Ishikawa (cell line): ENCODE data around the gene ARHGEF17.

Source experiments
- CEBPB ChIP-seq: IDR thresholded peaks from 2 replicates; pipeline ENCODE4 v1.6.1; 2012
- CREB1 ChIP-seq: IDR thresholded peaks from 2 replicates; pipeline ENCODE4 v1.6.1; 2012; ENCODE audit warnings: low read depth
- EGR1 ChIP-seq: IDR thresholded peaks from 2 replicates; pipeline ENCODE4 v1.6.1; 2012
- EP300 ChIP-seq: IDR thresholded peaks from 2 replicates; pipeline ENCODE4 v1.6.1; 2012; ENCODE audit warnings: borderline replicate concordance
- FOXM1 ChIP-seq: IDR thresholded peaks from 2 replicates; pipeline ENCODE4 v1.6.1; 2012; ENCODE audit warnings: low read depth, borderline replicate concordance
- NFIC ChIP-seq: IDR thresholded peaks from 2 replicates; pipeline ENCODE4 v1.6.1; 2012
- RAD21 ChIP-seq: IDR thresholded peaks from 2 replicates; pipeline ENCODE4 v1.6.1; 2012; ENCODE audit warnings: low read depth
- TAF1 ChIP-seq: IDR thresholded peaks from 2 replicates; pipeline ENCODE4 v1.6.1; 2012; ENCODE audit warnings: low read depth, mild to moderate bottlenecking
- TCF12 ChIP-seq: IDR thresholded peaks from 2 replicates; pipeline ENCODE4 v1.6.1; 2012; ENCODE audit warnings: low read depth
- TEAD4 ChIP-seq: IDR thresholded peaks from 2 replicates; pipeline ENCODE4 v1.6.1; 2012
- YY1 ChIP-seq: IDR thresholded peaks from 2 replicates; pipeline ENCODE4 v1.6.1; 2012; ENCODE audit warnings: low read depth
- ZBTB7A ChIP-seq: IDR thresholded peaks from 2 replicates; pipeline ENCODE4 v1.6.1; 2012; ENCODE audit warnings: low read depth
- TF ChIP-seq, protein P1 (sequence below): IDR thresholded peaks from 2 replicates; pipeline ENCODE4 v1.6.1; 2012; ENCODE audit warnings: low read depth, mild to moderate bottlenecking
- TF ChIP-seq, protein P2 (sequence below): IDR thresholded peaks from 2 replicates; pipeline ENCODE4 v1.6.1; 2012
- TF ChIP-seq, protein P3 (sequence below): IDR thresholded peaks from 2 replicates; pipeline ENCODE4 v1.6.1; 2012

ARHGEF17 gene

DNA sequence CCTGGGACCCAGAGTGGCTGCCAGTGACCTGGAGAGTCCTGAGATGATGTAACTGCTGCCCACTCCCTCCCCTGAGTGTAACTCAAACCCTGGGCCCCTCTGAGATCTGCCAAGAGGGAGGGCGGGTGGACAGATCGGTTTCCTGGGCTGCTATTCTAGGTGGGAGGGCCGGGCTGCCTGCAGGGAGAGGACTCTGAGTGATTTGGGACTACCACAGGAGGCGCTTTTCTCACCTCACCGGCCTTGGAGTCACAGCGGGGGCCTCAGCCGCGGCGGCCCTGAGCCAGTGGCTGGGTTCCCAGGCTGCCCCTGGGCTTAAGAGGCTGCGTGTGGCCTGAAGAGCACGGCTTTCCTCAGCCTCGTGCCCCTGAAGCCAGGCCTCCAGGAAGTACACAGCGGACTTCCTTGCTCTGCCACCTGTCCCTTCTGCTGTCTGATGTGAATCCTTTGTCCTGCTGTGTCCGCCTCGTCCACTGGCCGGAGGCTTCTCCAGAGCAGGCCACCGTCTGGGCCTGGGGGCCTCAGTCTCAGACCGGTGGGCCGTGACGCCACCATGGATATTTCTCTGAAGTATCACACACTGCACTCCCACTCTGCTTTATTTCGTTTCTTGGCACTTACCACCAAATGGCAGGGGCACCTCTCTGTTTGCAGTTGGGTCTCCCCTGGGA, 79.7 kb downstream of the ARHGEF17 start:
- no peak for TF ChIP-seq RAD21
- peak; percentile 77 for TF ChIP-seq TCF12
- TF ChIP-seq TEAD4 = peak; percentile 39
- TF ChIP-seq, protein P1, sequence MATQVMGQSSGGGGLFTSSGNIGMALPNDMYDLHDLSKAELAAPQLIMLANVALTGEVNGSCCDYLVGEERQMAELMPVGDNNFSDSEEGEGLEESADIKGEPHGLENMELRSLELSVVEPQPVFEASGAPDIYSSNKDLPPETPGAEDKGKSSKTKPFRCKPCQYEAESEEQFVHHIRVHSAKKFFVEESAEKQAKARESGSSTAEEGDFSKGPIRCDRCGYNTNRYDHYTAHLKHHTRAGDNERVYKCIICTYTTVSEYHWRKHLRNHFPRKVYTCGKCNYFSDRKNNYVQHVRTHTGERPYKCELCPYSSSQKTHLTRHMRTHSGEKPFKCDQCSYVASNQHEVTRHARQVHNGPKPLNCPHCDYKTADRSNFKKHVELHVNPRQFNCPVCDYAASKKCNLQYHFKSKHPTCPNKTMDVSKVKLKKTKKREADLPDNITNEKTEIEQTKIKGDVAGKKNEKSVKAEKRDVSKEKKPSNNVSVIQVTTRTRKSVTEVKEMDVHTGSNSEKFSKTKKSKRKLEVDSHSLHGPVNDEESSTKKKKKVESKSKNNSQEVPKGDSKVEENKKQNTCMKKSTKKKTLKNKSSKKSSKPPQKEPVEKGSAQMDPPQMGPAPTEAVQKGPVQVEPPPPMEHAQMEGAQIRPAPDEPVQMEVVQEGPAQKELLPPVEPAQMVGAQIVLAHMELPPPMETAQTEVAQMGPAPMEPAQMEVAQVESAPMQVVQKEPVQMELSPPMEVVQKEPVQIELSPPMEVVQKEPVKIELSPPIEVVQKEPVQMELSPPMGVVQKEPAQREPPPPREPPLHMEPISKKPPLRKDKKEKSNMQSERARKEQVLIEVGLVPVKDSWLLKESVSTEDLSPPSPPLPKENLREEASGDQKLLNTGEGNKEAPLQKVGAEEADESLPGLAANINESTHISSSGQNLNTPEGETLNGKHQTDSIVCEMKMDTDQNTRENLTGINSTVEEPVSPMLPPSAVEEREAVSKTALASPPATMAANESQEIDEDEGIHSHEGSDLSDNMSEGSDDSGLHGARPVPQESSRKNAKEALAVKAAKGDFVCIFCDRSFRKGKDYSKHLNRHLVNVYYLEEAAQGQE = no peak
- TF ChIP-seq, protein P2, sequence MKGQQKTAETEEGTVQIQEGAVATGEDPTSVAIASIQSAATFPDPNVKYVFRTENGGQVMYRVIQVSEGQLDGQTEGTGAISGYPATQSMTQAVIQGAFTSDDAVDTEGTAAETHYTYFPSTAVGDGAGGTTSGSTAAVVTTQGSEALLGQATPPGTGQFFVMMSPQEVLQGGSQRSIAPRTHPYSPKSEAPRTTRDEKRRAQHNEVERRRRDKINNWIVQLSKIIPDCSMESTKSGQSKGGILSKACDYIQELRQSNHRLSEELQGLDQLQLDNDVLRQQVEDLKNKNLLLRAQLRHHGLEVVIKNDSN = no peak
- peak; percentile 78 for TF ChIP-seq CEBPB
- peak; percentile 63; the same call in 1 of the 2 replicates for TF ChIP-seq EP300
- no peak for TF ChIP-seq EGR1
- TF ChIP-seq, protein P3, sequence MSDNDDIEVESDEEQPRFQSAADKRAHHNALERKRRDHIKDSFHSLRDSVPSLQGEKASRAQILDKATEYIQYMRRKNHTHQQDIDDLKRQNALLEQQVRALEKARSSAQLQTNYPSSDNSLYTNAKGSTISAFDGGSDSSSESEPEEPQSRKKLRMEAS = peak; percentile 96
- TF ChIP-seq YY1 = no peak
- peak; percentile 30; the same call in 1 of the 2 replicates for TF ChIP-seq TAF1
- TF ChIP-seq ZBTB7A = no peak; the same call in none of the 2 replicates
- peak; percentile 58 for TF ChIP-seq NFIC
- no peak for TF ChIP-seq CREB1
- 0 out of 2 replicates have a peak, but pooled peaks have one; percentile 15 for TF ChIP-seq FOXM1

DNA sequence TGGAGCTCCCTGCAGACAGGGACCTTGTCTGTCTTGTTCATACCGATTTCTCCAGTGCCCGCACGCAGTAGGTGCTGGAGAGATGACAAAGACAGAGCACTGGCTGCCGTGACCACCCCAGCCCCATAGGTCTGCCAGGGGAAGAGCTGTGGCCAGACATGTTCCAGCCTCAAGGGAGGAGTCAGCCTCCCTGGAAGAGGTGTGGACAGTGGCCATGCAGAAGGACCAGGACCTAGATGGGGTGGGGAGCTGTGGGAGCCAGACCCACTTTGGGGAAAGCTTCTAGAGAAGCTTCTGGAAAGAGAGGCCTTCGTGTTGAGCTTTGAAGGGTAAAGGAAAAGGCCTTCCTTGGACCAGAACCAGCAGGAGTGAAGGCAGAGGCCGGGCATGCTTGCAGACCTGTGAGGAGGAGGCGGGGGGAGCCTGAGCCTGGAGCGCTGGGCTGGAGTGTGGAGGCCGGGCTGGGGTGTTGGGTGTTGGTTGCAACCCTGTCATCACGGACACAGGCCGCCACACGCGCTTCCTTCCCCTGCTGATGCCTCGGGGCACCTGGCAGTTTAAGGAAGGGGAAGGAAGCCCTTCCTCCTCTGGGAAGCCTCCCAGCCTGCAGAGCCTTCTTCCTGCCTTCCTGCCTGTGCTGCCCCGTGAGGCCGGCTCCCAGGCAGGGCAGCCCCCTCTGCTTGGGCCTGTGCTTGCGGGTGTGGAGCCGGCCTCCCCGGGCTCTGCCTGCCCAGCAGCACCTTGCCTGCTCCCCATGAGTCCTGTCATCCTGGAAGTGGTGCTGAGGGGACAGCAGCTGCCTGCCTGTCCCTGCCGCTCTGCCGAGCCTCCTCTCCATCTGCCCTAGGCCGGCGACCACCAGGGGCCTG, 80.4 kb downstream of the ARHGEF17 start:
- TF ChIP-seq FOXM1 = no peak
- TF ChIP-seq, protein P1 = peak; percentile 58
- TF ChIP-seq, protein P3 = peak; percentile 9; the same call in 1 of the 2 replicates

DNA sequence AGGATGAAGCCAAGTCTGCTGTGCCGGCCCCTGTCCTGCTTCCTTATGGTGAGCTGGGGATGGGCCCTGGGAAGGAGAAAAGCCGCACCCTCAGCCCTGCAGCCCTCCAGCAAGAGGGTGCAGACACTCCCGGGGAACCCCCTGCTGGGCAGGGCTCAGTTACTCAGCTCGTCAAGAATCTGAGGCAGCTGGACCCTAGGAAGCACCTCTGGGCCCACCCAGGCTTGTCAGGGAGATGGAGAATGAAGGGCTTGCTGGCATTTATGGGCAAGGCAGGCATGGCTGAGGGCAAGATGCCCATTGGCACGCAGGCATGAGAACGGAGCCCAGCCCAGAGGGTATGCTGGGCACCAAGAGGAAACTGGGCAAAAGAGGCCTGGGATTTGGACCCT, 81.1 kb downstream of the ARHGEF17 start:
- TF ChIP-seq, protein P2 = no peak
- TF ChIP-seq, protein P3 = no peak; the same call in 1 of the 2 replicates
- no peak for TF ChIP-seq TCF12
- TF ChIP-seq TEAD4 = peak; percentile 50; the same call in 1 of the 2 replicates
- TF ChIP-seq CEBPB = no peak
- TF ChIP-seq EP300 = peak; percentile 46; the same call in 1 of the 2 replicates
- no peak for TF ChIP-seq FOXM1
- TF ChIP-seq NFIC = no peak

DNA sequence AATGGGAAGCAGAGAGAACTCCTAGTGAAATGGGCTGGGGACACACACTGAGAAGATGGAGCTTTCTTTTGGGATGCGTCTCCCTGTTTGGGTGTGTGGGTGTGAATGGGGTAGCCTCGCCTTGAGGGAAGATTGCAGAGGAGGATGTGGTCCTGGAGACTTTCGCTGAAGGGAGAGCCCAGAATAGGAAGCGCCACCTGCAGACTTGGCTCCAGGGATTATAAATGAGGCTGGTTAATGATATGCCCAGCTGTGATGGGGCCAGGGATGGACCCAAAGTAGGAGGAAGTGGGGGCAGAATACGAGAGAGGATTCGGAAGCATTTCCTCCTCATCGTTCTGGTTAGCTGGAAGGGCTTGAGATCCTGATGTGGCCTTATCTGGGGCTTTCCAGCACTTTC, 81.8 kb downstream of the ARHGEF17 start:
- TF ChIP-seq EP300 (no peak), FOXM1 (no peak), TEAD4 (no peak), TAF1 (no peak), EGR1 (no peak), CEBPB (no peak), TCF12 (no peak), CREB1 (no peak), ZBTB7A (no peak), NFIC (no peak), YY1 (no peak), RAD21 (no peak)
- TF ChIP-seq, protein P2 = no peak
- TF ChIP-seq, protein P3 = no peak
- TF ChIP-seq, protein P1 = no peak
